Upper lobe of right lung (tissue), 1 donor: ENCODE measurements around the gene ASB2. TPM values are rescaled to one million over a fixed set of nuclear protein-coding genes. Genes with fewer than 3 reads are reported as not detected.

Experiments
- ATAC-seq: fragments of 200-7000 bp; cut with Tn5 transposase; one replicate; pipeline ENCODE4 v1.9.1; 2020; ENCODE audit warnings: mild to moderate bottlenecking, moderate library complexity
- DNase-seq: peaks from one replicate; pipeline ENCODE4 v3.0.0-alpha.2; 2020
- H3K27ac ChIP-seq: fragments of 200-600 bp; one replicate; pipeline ENCODE4 v1.8.0; 2022
- H3K27me3 ChIP-seq: fragments of 200-600 bp; one replicate; pipeline ENCODE4 v1.8.0; 2022; ENCODE audit warnings: mild to moderate bottlenecking
- H3K36me3 ChIP-seq: fragments of 200-600 bp; one replicate; pipeline ENCODE4 v1.8.0; 2022
- H3K4me1 ChIP-seq: fragments of 200-600 bp; one replicate; pipeline ENCODE4 v1.8.0; 2022
- H3K4me3 ChIP-seq: fragments of 200-600 bp; one replicate; pipeline ENCODE4 v1.8.0; 2022; ENCODE audit warnings: mild to moderate bottlenecking
- H3K9me3 ChIP-seq: fragments of 200-600 bp; one replicate; pipeline ENCODE4 v1.8.0; 2022
- CTCF ChIP-seq: fragments of 200-600 bp; IDR thresholded peaks from one replicate; pipeline ENCODE4 v1.8.0; 2022; ENCODE audit warnings: antibody characterized with exemption
- intact Hi-C: fragments of 100-400 bp; cut with DNase I; formaldehyde crosslinking; loops from one replicate; pipeline ENCODE4 v1.11.0; 2022
- total RNA-seq: library from RNA; stranded (reverse); fragmentation: NEBNext Ultra II Directional; extraction: Animal tissue kit (Norgen Biotek cat#: 25700); gene quantifications from one replicate; pipeline ENCODE4 v1.2.1, GENCODE V29; 2021
- donor health status: DM: no; HTN: yes; CAD: no; lungs with severe emphysema.

ASB2 gene
- total RNA-seq, 1 donor from 2014 or later = 3.2 TPM

GRCh38 chr14:93977171-93977570, 801 bp upstream of the ASB2 start:
- no peak for TF ChIP-seq CTCF

DNA sequence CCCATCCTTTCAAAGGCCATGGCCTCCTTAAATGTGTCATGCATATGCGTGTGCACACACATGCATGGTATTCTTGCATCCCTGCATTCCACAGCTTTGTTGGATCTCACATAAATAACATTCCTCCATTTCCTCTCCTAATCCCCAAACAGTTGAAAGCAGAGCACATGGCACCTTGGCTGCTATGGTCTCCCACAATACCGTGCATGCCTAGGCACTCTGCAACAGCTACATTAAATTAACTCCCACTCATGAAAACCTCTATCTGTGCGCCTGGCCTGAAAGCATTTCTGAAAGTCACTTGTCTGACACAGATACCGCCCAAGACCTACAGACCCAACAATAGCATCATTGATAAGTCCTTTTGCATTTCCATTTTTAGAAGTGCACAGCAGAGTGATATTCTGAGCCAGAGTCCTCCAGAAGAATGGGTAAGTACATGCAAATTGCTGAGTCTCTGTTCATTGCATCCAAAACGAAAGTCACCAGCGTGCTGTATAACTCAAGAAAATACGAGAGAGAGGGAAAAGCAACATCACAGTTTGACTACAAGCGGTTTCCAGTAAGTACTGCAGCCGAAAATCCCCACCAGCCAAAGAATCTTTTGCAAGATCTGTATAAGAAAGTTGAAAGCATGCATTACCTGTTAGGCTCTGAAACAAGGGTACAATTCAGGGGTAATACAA, 436 bp downstream of the ASB2 start:
- H3K27me3 ChIP-seq = no peaks in the 10 kb centered on the region
- H3K4me3 ChIP-seq = peak overlapping the region; percentile 11
- peak overlapping the region; percentile 51 for H3K27ac ChIP-seq
- no peaks in the 10 kb centered on the region for H3K36me3 ChIP-seq
- no peak for ATAC-seq
- intact Hi-C loops = no loop called here
- peaks cover 13% of the 10 kb centered on the region for H3K4me1 ChIP-seq
- no peaks in the 10 kb centered on the region for H3K9me3 ChIP-seq
- no peak for TF ChIP-seq CTCF
- DNase-seq = no peak

More at GRCh38 chr14:93977171-93977570, 801 bp upstream of the ASB2 start:
- H3K4me1 ChIP-seq = peaks cover 8% of the 10 kb centered on the region
- H3K27ac ChIP-seq = peak overlapping the region; percentile 51
- ATAC-seq (no peak), DNase-seq (no peak)
- intact Hi-C loops = no loop called here
- H3K9me3 ChIP-seq = no peaks in the 10 kb centered on the region
- no peaks in the 10 kb centered on the region for H3K36me3 ChIP-seq
- H3K27me3 ChIP-seq = no peaks in the 10 kb centered on the region
- H3K4me3 ChIP-seq = no peak overlapping the region

DNA sequence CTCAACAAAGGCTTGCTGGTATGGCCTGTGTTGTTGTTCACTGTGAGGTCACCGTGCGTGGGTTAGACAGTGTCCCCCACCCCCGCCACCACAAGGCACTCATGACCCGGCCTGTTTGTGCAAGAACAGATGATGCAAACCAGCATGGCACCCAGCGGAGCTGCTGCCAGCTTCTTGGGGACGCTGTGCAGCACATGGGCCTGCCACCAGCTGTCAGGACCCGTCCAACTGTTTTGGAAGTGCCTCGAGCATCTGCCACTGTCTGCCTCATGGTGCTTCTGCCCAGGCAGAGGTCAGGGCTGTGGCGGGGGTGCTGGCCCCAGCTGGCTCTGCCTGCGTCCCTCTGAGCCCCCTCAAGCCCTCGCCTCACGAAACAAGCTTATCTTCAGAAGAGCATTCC, 1.5 kb downstream of the ASB2 start:
- peak; percentile 77 for DNase-seq
- no peaks in the 10 kb centered on the region for H3K27me3 ChIP-seq
- no peak overlapping the region for H3K27ac ChIP-seq
- peak; percentile 60 for ATAC-seq
- intact Hi-C loops = no loop called here
- no peak overlapping the region for H3K4me3 ChIP-seq
- TF ChIP-seq CTCF = no peak
- H3K36me3 ChIP-seq = no peaks in the 10 kb centered on the region
- H3K4me1 ChIP-seq = peaks cover 22% of the 10 kb centered on the region
- H3K9me3 ChIP-seq = no peaks in the 10 kb centered on the region

- Histone ChIP-seq H3K27me3 (no peaks in the 10 kb centered on the region), H3K4me1 (peaks cover 26% of the 10 kb centered on the region), H3K27ac (no peak overlapping the region), H3K4me3 (peak overlapping the region; percentile 8), H3K36me3 (no peaks in the 10 kb centered on the region), H3K9me3 (no peaks in the 10 kb centered on the region)
- no peak for ATAC-seq
- no peak for TF ChIP-seq CTCF
- DNase-seq = no peak
- intact Hi-C loops = no loop called here
Observed at GRCh38 chr14:93974299-93974698, 2.1 kb downstream of the ASB2 start.

DNA sequence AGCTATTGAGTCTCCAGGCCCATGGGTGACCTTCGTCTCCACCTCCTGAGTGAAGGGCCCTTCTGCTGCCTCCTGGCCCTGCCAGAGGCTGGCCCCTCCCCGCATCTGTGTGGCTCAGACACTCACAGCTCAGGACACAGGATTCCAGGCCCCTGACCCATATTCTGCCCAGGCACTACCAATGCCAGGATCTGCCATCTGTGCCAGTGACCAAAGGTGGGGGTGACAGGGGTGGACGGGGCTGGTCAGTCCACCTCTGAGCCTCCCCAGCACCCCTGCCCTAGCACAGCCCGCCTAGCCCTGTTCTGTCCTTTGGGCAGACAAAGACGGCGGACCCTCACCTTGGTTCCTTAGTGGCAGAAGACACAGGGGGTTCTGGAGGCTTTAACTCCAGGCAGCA, 2.8 kb downstream of the ASB2 start:
- no peak for TF ChIP-seq CTCF
- Histone ChIP-seq H3K4me1 (peaks cover 29% of the 10 kb centered on the region), H3K27ac (no peak overlapping the region), H3K9me3 (no peaks in the 10 kb centered on the region), H3K4me3 (no peak overlapping the region), H3K36me3 (no peaks in the 10 kb centered on the region), H3K27me3 (no peaks in the 10 kb centered on the region)
- DNase-seq (no peak), ATAC-seq (no peak)
- intact Hi-C loops = no loop called here
